Measurements from ENCODE around the gene ZNF467.

Gene ZNF467

DNA sequence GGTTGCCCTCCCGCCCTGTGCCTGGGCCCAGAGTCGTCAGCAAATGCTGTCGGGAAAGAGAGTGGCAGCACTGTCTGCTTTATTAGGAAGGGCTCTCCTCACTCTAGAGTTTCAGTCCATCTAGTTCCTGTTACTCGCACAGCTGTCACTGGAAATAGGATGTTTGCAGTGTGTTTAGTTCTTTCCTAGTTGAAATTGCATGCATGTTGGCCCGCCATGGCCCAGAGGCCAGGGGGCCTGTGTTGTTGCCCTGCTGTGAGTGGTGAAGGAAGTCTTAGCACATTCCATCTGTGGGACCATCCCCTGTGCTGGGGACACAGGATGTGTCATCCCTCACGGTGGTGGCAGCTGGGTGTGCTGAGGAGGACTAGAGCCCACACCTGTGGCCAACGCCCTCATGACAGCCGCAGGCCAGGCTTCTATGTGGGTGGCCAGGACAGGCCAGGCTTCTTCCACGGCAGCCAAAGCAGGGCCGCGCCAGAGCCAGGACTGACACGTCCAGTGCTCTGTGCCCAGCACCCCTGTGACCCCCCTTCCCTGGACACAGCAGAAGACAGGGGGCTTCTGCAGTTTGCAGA, 45.4 kb downstream of the ZNF467 start:
- DNase-seq (ENCODE audit: low read depth in 2 of 2), result no peak

DNA sequence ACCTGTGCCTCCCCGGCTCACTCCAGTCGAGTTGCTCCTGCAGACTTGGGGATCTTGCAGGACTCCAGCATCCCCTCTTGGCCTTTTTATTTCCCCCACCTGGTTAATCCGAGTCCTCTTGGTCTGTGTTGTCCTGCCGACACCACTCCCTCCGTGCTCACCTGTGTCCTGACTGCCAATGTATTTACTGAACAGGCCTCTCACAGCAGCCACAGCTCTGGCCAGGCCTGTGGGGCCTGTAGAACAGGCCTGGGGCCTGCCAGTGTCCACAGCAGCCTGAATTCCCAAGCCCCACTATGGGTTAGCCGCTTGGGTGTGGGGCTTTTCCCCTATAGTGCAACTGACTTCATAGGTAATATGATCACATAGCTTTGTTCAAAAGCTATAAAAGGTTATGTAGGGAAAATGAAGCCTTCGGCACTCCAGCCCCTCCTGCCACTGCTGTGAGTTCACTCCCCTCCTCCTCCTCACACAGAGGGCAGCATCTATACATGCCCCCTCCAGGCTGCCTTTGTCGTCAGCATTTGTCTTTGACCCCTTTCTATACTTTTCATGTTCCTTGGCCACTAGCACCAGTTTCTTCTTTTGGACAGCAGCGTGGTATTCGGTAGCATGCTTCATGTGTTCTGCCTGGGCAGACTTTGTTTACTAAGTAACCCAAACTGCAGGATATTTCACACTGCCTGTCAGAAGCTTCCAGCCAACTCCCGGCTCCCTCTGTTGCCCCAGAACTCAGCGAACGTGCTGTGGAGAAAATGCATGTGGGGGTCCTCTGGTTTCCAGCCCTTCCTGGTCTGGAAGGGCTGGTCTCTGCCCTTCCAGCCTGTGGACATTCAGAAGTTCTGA, 46.1 kb downstream of the ZNF467 start:
- no peak for DNase-seq (ENCODE audit: low read depth in 2 of 2)

DNA sequence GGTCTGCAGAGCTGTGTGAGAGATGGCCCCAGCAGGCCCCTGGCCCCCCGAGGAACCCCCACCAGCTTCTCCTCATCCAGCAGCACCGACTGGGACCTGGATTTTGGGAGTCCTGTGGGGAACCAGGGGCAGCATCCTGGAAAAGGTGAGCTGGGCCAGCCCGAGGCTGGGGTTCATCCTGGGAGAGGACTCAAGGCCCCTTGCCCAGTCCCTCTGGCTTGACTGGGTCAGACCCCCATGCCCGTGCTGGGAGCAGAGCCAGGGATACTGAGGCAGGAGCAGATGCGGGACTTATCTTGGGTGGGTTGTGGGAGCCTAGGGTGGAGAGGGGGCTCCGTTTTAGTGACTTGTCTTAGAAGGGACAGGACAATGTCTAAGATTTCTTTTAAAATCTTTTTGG, 47.5 kb downstream of the ZNF467 start:
- DNase-seq (ENCODE audit: low read depth in 2 of 2), result no peak

DNA sequence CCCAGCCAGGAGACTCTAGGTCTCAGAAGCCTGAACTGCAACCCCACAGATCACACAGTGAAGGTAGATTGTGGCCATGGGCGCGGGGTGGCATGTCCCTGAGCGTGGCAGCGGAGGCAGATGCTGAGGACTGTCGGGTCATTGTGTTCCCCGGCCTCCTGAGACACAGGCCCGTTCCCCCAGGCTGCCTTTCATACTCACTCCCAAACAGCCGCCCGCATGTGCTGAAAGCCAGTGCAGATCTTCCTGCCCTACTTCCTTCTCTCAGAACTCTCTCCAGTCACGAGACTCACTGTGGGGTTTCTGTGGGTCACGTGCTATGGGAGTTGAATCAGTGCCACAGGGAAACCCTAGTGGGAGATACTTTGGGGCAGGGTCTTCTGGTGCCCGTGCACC, 48.0 kb downstream of the ZNF467 start:
- DNase-seq (ENCODE audit: low read depth in 2 of 2), result no peak

DNA sequence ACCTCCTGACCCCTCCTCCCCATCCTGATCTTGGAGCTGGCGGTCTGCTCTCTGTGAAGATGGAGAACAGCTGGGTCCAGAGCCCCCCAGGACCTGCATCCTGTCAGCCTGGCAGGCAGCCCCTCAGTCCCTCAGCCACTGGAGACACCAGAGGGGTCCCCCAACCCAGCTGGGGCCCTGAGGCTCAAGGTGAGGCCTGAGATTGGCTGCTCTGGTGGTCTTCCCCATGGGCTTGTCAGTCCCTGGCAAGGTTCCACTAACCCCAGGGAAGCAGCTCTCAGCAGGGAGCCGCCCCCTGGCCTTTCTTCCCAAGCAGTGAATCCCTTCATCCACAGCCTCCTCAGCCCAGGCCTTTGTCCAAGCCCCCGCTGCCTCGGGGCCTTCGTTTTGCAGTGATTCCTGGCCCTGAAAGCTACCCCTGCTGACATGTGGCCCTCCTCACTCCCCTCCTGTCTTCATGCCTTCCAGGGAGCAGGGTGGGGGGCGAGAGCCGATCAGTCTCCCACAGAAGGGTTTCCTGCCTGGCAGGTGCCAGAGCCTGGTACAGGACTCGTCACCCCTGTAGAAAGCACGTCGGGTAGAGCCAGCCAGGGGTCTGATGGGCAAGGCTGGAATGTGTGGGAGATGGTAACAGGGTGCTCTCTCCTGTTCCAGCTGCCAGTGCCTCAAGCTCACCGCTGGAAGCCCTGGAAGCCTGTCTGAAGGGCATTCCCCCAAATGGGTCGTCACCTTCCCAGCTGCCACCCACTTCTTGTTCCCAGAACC, 48.5 kb downstream of the ZNF467 start:
- no peak for DNase-seq (ENCODE audit: low read depth in 2 of 2)

DNA sequence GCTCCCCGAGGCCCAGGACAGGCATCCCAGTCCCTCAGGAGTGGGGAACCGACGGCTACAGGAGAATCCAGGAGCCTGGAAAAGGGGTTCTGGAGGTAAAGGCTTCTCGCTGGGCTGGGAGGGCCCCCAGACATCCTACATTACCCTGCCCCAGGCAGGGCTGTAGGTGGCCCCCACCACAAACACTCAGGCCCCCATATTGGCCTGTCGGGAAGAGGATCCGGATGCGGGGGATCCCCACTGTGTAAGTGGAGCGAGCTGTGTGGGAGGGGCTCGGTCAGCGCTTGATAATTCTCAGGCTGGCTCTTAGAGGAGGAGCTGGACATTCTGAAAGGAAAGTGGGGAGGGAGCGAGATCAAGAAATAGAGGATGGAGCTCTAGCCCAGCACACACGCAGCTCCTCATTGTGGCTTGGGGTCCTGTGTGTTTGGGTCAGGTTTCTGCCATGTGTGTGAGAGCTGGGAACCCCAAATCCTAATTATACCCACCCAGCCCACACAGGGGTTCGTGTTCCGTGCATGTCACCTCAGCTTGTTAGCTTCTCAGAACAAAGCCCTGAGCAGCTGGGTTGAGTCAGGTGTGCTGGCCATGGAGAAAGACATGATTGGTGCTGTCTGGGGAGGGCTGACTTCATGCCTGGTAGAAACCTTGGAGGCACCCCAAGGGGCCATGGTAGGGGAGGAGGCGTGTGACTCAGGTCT, 49.4 kb downstream of the ZNF467 start:
- no peak for DNase-seq (ENCODE audit: low read depth in 2 of 2)

DNA sequence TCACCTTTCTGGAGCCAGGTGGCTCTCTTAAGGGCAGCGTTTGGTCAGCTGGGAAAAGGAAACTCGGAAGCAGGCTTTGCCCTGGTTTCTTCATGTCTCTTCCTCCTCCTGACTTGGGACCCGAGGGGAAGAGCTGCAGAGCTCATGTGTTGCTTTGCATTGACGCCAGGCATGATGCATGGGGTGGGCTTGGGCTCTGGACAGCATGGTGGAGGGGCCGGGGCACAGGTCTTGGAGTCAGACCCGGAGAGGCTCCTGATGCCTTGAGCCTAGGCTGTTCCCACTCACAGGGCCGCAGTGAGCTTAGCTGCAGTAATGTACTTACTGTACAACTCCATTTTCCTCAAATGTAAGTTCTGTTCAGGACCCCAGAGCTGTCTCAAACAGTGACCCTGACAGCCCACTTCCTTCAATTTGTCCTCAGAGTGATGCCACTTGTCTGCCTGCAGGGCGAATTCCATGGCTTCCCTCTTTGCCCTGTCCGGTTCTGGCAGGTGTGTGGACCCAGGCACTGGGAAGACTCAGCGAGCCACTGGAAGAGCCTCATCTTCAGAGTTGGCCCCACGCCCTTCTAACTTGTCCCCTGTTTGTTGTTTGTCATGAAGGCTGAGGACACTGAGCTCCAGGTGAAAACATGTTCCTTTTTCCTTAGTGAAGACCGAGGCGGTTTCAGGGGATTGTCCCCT, 50.2 kb downstream of the ZNF467 start:
- no peak for DNase-seq (ENCODE audit: low read depth in 2 of 2)

DNA sequence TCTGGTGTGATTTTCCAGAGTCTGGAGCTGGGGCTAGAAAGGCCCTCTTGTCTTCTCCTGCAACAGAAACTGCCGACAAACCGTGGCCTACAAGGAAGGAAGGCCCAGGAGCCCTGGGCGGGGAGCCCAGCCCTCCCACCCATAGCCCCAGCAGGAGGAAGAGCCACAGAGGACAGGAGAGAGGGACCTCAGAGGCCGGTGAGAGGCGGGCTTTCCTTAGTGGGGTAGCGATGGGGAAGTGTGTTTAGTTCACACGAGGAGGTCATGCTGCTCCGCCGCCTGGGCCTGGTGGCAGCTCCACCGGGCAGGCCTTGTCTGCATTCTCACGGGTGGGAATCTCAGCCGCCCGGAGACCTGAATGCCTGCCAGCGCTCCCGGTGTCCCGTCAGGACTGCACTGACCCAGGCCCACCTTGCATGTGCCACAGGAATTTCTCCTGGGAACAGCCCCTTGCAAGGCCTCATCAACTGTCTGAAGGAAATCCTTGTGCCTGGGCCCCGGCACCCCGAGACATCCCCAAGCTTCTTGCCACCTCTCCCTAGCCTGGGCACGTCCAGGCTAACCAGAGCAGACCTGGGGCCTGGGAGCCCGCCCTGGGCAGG, 50.9 kb downstream of the ZNF467 start:
- no peak for DNase-seq (ENCODE audit: low read depth in 2 of 2)

DNA sequence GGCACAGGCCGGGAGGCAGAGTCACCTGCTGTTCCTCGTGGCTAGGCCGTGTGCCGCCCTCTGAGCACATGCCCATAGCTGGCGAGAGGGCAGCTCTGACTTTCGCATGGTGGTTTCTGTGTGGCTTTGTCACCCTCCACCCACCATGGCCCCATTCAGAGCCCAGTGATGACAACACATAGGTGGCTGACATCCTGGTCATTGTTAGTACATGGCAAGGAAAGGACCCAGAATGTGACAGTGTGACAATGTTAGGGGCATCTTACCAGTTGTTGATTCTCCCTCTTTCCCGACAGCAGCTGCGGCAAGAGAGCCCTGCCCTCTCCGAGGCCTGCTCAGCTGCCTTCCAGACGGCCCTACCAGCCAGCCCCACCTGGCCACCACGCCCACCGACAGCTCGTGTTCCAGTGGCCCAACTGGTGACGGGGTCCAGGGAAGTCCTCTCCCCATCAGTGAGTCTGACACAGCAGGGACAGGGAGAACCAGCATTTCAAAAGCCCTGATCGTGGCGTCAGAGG, 52.2 kb downstream of the ZNF467 start:
- no peak for DNase-seq (ENCODE audit: low read depth in 2 of 2)

DNA sequence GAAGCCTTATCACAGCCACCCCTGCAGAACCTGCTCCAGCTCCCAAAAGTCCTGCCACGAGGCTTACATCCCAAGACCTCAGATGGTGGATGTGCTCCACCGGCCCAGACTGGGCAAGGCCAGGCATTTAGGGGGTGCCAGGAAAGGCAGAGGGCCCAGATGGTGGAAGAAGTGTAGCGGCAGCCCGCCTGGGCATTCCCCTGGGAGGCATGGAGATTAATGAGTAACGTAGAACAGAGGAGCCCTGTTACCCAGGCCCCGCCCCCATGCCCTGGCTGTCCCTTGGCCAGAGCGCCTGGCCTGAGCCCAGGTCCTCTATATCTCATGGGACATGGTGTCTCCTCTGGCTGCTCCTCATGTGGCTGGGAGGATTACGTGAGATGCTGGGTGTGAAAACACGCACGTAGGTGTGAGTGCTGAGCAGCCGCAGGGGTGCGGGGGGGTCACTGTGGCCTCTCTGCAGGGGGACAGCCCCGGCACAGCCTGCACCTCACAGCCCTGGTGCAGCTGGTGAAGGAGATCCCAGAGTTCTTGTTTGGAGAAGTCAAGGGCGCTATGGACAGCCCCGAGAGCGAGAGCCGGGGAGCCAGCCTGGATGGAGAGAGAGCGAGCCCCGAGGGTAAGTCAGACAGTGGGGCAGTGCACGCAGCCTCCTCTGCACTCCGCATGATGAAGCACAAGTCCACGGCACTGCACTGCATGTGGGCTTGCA, 52.9 kb downstream of the ZNF467 start:
- no peak for DNase-seq (ENCODE audit: low read depth in 2 of 2)

DNA sequence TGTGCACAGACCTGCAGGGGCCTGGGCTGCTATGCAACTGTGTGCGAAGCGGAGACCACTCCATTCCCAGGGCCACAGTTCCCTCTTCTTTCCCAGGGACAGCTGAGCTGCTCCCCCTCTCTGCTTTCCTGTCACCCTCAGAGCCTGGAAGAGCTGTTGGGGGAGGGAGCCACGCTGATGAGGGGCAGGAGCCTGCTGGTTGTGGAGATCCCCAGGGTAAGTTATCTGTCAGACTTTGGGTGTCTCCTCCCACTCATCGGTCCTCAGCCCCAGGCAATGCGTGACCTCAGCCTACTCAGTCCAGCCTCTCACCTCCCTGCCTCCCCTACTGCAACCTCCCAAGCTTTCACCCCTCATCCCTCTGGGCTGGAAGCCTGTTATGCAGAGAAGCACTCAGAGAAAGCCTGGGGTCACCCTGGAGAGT, 53.5 kb downstream of the ZNF467 start:
- DNase-seq (ENCODE audit: low read depth in 2 of 2), result no peak

DNA sequence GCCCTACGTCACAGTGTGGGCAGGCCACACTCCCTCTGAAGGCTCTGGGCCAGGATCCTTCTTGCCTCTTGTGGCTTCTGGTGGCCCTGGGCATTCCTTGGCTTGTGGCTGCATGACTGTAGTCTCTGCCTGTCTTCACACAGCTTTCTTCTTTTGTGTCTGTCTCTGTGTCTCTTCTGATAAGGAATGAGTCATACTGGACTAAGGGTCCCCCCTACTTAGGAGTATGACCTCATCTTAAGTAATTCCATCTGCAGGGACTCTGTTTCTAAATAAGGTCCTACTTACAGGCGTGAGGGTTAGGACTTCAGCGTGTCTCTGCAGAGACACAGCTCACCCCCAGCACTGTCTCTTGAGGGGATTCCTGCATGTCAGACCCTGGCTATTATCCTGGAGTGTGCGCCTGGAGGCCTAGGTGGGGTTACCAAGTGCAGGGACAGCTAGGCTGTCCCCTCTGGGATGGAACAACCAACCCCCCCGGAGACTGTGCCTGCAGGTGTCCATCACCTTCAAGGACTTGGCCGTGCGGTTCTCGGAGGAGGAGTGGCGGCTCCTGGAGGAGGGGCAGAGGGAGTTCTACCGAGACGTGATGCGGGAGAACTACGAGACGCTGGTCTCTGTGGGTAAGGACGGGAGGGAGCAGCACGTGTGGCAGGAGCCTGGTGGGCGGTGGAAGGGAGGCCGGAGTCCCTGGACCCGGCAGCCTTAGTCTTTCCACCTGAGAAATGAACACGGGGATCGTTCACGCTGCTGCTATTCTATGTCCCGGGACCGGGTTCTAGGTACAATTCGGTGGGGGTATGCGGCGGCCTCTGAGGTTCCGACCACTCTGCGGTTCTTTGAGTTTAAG, 54.1 kb downstream of the ZNF467 start:
- DNase-seq (ENCODE audit: low read depth in 2 of 2), result peak in 1 of 2 experiments; percentile 20

DNA sequence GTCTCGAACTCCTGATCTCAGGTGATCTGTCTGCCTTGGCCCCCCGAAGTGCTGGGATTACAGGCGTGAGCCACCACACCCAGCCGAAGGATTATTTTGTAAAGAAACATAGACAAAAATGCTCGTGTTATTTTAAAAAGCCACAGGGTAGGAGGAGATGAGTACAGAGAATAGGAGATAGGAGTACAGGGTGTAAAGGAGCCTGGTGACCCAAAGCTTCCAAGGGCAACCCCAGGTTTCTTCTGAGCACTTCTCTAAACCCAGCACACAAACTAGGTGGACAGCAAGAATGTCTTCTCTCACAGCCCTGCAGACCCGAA, 54.7 kb downstream of the ZNF467 start:
- no peak for DNase-seq (ENCODE audit: low read depth in 2 of 2)

DNA sequence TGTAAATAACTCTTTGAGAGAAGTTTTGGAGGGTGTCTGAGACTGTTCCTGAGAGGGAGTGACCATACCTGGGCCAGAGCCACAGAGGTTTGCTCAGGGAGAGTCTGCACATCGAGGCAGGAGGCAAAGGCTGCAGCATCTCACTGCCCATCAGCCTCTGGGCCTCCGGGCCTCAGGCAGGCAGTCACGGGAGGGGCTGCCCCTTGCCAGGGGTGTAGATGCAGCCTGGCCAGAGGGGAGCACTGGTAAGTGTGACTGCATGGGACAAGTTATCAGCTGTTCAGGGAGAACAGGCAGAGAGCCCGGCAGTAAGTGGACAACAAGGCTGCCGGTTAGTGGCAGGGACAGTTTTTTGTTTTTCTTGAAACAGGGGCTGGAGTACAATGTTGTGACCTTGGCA, 55.9 kb downstream of the ZNF467 start:
- no peak for DNase-seq (ENCODE audit: low read depth in 2 of 2)

DNA sequence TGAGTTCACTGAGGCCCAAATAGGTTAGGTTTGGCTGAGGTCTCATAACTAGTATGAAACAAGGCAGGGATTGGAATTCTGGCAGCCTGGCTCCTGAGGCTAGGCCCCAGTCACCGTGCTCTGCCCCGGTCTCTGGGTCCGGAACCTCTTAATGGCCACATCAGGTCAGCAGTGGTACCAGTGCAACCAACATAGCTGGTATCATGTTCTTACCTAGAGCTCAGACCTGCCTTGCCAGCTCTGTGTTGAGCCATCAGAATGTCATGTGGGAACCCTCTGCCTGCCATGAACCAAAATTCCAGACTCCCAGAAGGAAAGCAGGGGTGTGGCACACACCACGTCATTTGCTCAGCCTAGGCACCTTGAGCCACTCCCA, 56.5 kb downstream of the ZNF467 start:
- DNase-seq (ENCODE audit: low read depth in 2 of 2), result no peak

DNA sequence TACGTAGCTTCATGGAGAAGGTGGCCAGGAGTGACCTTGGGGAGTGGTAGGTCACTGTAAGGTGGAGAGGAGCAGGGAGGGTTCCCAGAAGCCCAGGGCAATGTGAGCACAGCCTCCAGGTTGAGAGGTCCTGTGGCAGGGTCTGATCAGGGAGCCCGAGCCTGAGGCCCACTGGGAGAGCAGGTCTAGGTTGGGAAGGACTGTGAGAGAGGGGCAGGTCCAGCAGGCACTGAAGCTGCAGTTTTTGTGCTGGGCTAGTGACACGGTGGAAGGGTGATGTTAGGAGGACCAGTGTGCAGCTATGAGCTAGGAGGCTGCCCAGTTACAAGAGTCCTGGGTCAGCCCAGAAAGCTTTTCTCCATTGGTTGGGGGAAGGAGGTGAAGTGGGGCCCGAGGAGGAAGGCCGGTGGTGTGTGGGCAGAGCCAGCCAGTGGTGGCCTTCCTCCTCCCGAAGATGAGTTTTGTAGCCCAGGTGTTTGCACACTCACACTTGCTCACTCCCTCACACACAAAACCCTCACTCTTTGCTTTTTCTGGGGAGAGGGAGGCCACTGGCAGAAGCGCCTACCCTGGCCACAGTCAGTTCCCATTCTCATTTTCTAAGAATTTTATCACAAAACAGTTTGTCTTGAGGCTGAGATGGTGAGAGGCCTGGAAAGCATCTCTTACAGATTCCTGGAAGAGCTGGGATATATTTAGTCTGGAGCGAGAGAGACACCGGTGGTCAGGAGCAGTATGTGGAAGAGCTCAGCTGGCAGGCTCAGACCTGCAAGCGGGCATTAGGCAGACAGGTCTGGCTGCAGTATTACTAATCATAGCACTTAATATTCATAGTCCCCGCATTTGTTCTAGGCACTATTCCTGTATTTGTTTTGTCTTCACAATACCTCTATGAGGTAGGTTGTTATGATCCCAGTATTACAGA, 57.1 kb downstream of the ZNF467 start:
- DNase-seq (ENCODE audit: low read depth in 2 of 2), result no peak

DNA sequence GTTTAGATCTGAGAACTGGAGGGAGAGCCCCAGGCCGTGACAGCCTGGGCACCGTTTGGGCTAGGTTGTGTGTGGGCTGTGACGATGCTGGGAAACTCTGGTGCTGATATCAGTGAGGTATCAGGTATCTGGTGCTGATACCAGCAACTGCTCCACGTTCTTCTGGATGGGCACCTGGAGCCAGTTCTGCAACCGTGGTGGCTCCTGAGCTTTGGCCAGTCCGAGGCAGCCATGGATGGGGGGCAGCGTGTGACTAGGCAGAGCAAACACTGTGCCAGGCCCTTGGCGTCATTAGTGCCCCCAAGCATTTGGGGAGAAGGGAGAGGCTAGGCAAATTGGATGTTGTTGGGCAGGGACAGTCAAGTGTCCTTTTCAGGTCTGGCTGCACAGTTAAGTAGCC, 57.9 kb downstream of the ZNF467 start:
- no peak for DNase-seq (ENCODE audit: low read depth in 2 of 2)

DNA sequence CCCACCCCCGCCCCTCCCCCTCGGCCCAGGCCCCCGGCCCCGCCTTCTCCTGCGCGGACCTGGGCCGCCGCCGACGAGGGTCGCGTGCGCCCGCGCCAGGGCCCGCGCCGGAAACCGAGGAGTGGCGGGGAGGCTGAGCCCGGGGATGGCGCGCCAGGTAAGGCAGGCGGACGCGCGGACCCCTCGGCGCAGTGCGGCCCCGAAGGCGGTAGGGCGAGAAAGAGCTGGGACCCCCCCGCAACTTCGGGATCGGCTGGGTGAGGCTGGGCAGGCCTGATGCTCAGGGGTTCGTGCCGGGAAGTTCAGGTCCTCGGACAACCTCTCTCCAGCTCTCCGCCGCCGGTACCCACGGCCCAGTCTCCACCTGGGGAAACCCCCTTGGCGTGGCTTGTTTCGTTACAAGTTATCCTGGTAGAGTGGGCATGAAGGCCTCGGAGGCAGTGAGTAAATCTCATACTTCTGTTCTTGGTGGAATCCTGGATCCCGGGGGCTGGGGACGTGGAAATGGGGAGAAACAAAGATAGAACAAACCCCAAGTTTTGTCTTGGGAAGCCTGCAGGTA, 58.4 kb downstream of the ZNF467 start:
- no peak for DNase-seq (ENCODE audit: low read depth in 2 of 2)

All from fibroblast of skin of left quadriceps (primary cell).